ENCODE measurements around the gene CHMP1A. TPM values are rescaled to one million over a fixed set of nuclear protein-coding genes. Genes with fewer than 3 reads are reported as not detected.
"Not testable (repeated sequence)": the region's sequence is repeated elsewhere in the genome, so short reads cannot be mapped to it uniquely, and the experiment has no call there.

CHMP1A gene
- total RNA-seq, 1 experiment from 2014 or later: 75.6 TPM

GRCh38 chr16:89686520-89687091 is 29.1 kb upstream of the CHMP1A start, which contains the start of gene CDK10:
CDK10 (plus strand) TSS chr16:89686689; CDS start chr16:89686711, 22 bp downstream.
- peak within 1 kb of the TSS; percentile 90 for H3K27ac ChIP-seq

GRCh38 chr16:89685916-89686315 is 28.4 kb upstream of the CHMP1A start:
- H3K9me3 ChIP-seq (replicated peaks): peaks cover 4% of the 10 kb centered on the region; the same call in 1 of the 2 replicates
- H3K4me3 ChIP-seq: no peak overlapping the region
- H3K36me3 ChIP-seq: peaks cover 16% of the 10 kb centered on the region; the same call in 1 of the 2 replicates
- H3K27me3 ChIP-seq: no peaks in the 10 kb centered on the region
- no peak for DNase-seq
- 0 out of 2 replicates have a peak, but pooled peaks cover 3% of the 10 kb centered on the region for H3K4me1 ChIP-seq
- no peak overlapping the region for H3K27ac ChIP-seq

More at GRCh38 chr16:89686520-89687091, 29.1 kb upstream of the CHMP1A start, which contains the start of gene CDK10:
- peak within 1 kb of the TSS; percentile 84 for H3K4me3 ChIP-seq
- peak; percentile 94 to 96 for DNase-seq
- peaks cover 20% of the 10 kb centered on the region for H3K36me3 ChIP-seq
- 0 out of 2 replicates have a peak, but pooled peaks cover 3% of the 10 kb centered on the region for H3K4me1 ChIP-seq
- H3K9me3 ChIP-seq (replicated peaks): peaks cover 4% of the 10 kb centered on the region; the same call in 1 of the 2 replicates
- no peaks in the 10 kb centered on the region for H3K27me3 ChIP-seq

GRCh38 chr16:89678258-89678657 is 20.8 kb upstream of the CHMP1A start:
- DNase-seq: peak in 1 of 2 experiments; percentile 32
- Histone ChIP-seq H3K27ac (no peak overlapping the region), H3K27me3 (no peaks in the 10 kb centered on the region)

GRCh38 chr16:89672177-89672941 is 14.9 kb upstream of the CHMP1A start:
- Histone ChIP-seq H3K36me3 (no peaks in the 10 kb centered on the region), H3K27ac (no peak overlapping the region), H3K9me3 (replicated peaks) (0 out of 2 replicates have a peak, but pooled peaks cover 5% of the 10 kb centered on the region), H3K4me1 (no peaks in the 10 kb centered on the region), H3K4me3 (no peak overlapping the region), H3K27me3 (no peaks in the 10 kb centered on the region)
- DNase-seq: no peak

More at GRCh38 chr16:89678258-89678657, 20.8 kb upstream of the CHMP1A start:
- no peaks in the 10 kb centered on the region for H3K4me1 ChIP-seq
- H3K36me3 ChIP-seq: no peaks in the 10 kb centered on the region
- no peak overlapping the region for H3K4me3 ChIP-seq
- H3K9me3 ChIP-seq (replicated peaks): peaks cover 19% of the 10 kb centered on the region

GRCh38 chr16:89671565-89671964 is 14.1 kb upstream of the CHMP1A start:
- DNase-seq; H3K27me3 ChIP-seq; H3K4me1 ChIP-seq; H3K4me3 ChIP-seq; H3K9me3 ChIP-seq (replicated peaks); H3K36me3 ChIP-seq; H3K27ac ChIP-seq: not testable (repeated sequence)

GRCh38 chr16:89670496-89671431 is 13.3 kb upstream of the CHMP1A start:
- Histone ChIP-seq H3K36me3 (no peaks in the 10 kb centered on the region), H3K27ac (no peak overlapping the region)
- no peak for DNase-seq

GRCh38 chr16:89669755-89670154 is 12.2 kb upstream of the CHMP1A start:
- Histone ChIP-seq H3K36me3 (0 out of 2 replicates have a peak, but pooled peaks cover 7% of the 10 kb centered on the region), H3K4me3 (no peak overlapping the region), H3K27me3 (no peaks in the 10 kb centered on the region), H3K9me3 (replicated peaks) (no peaks in the 10 kb centered on the region), H3K4me1 (no peaks in the 10 kb centered on the region), H3K27ac (no peak overlapping the region)
- no peak for DNase-seq

More at GRCh38 chr16:89670496-89671431, 13.3 kb upstream of the CHMP1A start:
- Histone ChIP-seq H3K9me3 (replicated peaks) (no peaks in the 10 kb centered on the region), H3K4me1 (no peaks in the 10 kb centered on the region), H3K4me3 (no peak overlapping the region), H3K27me3 (no peaks in the 10 kb centered on the region)

GRCh38 chr16:89668790-89669158 is 11.3 kb upstream of the CHMP1A start:
- no peak overlapping the region for H3K4me3 ChIP-seq
- H3K27me3 ChIP-seq: no peaks in the 10 kb centered on the region
- H3K4me1 ChIP-seq: no peaks in the 10 kb centered on the region
- H3K9me3 ChIP-seq (replicated peaks): no peaks in the 10 kb centered on the region
- no peak overlapping the region for H3K27ac ChIP-seq
- peaks cover 14% of the 10 kb centered on the region for H3K36me3 ChIP-seq
- DNase-seq: no peak

GRCh38 chr16:89667633-89668032 is 10.1 kb upstream of the CHMP1A start:
- Histone ChIP-seq H3K4me1 (no peaks in the 10 kb centered on the region), H3K9me3 (replicated peaks) (no peaks in the 10 kb centered on the region), H3K4me3 (no peak overlapping the region), H3K27me3 (no peaks in the 10 kb centered on the region), H3K27ac (no peak overlapping the region), H3K36me3 (peaks cover 24% of the 10 kb centered on the region)
- no peak for DNase-seq

- not testable (repeated sequence) for H3K27ac ChIP-seq; H3K4me3 ChIP-seq; H3K4me1 ChIP-seq; H3K27me3 ChIP-seq; H3K9me3 ChIP-seq (replicated peaks)
- H3K36me3 ChIP-seq: peaks cover 28% of the 10 kb centered on the region
- peak; percentile 36 to 45 for DNase-seq
Measured at GRCh38 chr16:89667000-89667399, 9.5 kb upstream of the CHMP1A start.

- DNase-seq; H3K27ac ChIP-seq; H3K4me3 ChIP-seq; H3K9me3 ChIP-seq (replicated peaks); H3K27me3 ChIP-seq; H3K4me1 ChIP-seq: not testable (repeated sequence)
- peaks cover 46% of the 10 kb centered on the region for H3K36me3 ChIP-seq
Measured at GRCh38 chr16:89664238-89664637, 6.7 kb upstream of the CHMP1A start.

- no peak for DNase-seq
- H3K27me3 ChIP-seq: no peaks in the 10 kb centered on the region
- peaks cover 46% of the 10 kb centered on the region for H3K36me3 ChIP-seq
- no peak overlapping the region for H3K27ac ChIP-seq
- peaks cover 4% of the 10 kb centered on the region; the same call in 1 of the 2 replicates for H3K4me1 ChIP-seq
- no peaks in the 10 kb centered on the region for H3K9me3 ChIP-seq (replicated peaks)
- no peak overlapping the region for H3K4me3 ChIP-seq
Measured at GRCh38 chr16:89661215-89661614, 3.7 kb upstream of the CHMP1A start.

GRCh38 chr16:89660146-89660545 is 2.6 kb upstream of the CHMP1A start:
- no peaks in the 10 kb centered on the region for H3K9me3 ChIP-seq (replicated peaks)
- no peak overlapping the region for H3K27ac ChIP-seq
- no peak overlapping the region for H3K4me3 ChIP-seq
- peaks cover 4% of the 10 kb centered on the region; the same call in 1 of the 2 replicates for H3K4me1 ChIP-seq
- DNase-seq: no peak
- H3K27me3 ChIP-seq: no peaks in the 10 kb centered on the region
- H3K36me3 ChIP-seq: peaks cover 42% of the 10 kb centered on the region

GRCh38 chr16:89658221-89658879 is 842 bp upstream of the CHMP1A start:
- DNase-seq: peak; percentile 49 to 55
- H3K9me3 ChIP-seq (replicated peaks): no peaks in the 10 kb centered on the region
- H3K36me3 ChIP-seq: peaks cover 27% of the 10 kb centered on the region
- H3K4me3 ChIP-seq: peak overlapping the region; percentile 93
- H3K27me3 ChIP-seq: no peaks in the 10 kb centered on the region
- H3K4me1 ChIP-seq: peaks cover 4% of the 10 kb centered on the region; the same call in 1 of the 2 replicates
- peak overlapping the region; percentile 48 for H3K27ac ChIP-seq

Data from SJCRH30 (cell line).